Stimulated activated CD8-positive, alpha-beta memory T cell treated with anti-CD3 and anti-CD28 coated beads, Interleukin-12 subunit alpha, Interleukin-12 subunit beta, amount 100 ng/mL, for 4 hours (primary cell): Measurements from ENCODE around the gene OTX2.

ENCODE experiments used
- DNase-seq: peaks from one replicate; pipeline ENCODE4 v3.0.0-alpha.2; 2020; ENCODE audit warnings: low read depth

OTX2 gene

GRCh38 chr14:56810147-56810719 is at the start of gene OTX2:
TSS of gene OTX2 (minus strand) at chr14:56810479. CDS start at chr14:56805456, 5,023 bp downstream.
- DNase-seq = no peak

- DNase-seq = no peak
Observed at GRCh38 chr14:56858422-56858821, 48.1 kb upstream of the OTX2 start.

- no peak for DNase-seq
Observed at GRCh38 chr14:56857216-56857615, 46.9 kb upstream of the OTX2 start.

- no peak for DNase-seq
Observed at GRCh38 chr14:56855891-56856461, 45.7 kb upstream of the OTX2 start.

- no peak for DNase-seq
Observed at GRCh38 chr14:56854325-56854724, 44.0 kb upstream of the OTX2 start.

- no peak for DNase-seq
Observed at GRCh38 chr14:56846970-56847930, 37.0 kb upstream of the OTX2 start.

GRCh38 chr14:56844406-56845002 is 34.2 kb upstream of the OTX2 start:
- no peak for DNase-seq

- no peak for DNase-seq
Observed at GRCh38 chr14:56841611-56842010, 31.3 kb upstream of the OTX2 start.

- DNase-seq = no peak
Observed at GRCh38 chr14:56840221-56840620, 29.9 kb upstream of the OTX2 start.

GRCh38 chr14:56829151-56829550 is 18.9 kb upstream of the OTX2 start:
- DNase-seq = no peak

- no peak for DNase-seq
Observed at GRCh38 chr14:56826214-56826613, 15.9 kb upstream of the OTX2 start.

GRCh38 chr14:56821805-56822610 is 11.7 kb upstream of the OTX2 start:
- DNase-seq = no peak

GRCh38 chr14:56821177-56821576 is 10.9 kb upstream of the OTX2 start:
- no peak for DNase-seq

- no peak for DNase-seq
Observed at GRCh38 chr14:56817396-56817921, 7.2 kb upstream of the OTX2 start.

- no peak for DNase-seq
Observed at GRCh38 chr14:56816574-56817391, 6.5 kb upstream of the OTX2 start.

GRCh38 chr14:56815745-56816144 is 5.5 kb upstream of the OTX2 start:
- no peak for DNase-seq

- DNase-seq = no peak
Observed at GRCh38 chr14:56814969-56815700, 4.9 kb upstream of the OTX2 start.

GRCh38 chr14:56814519-56814959 is 4.3 kb upstream of the OTX2 start:
- no peak for DNase-seq

- DNase-seq = no peak
Observed at GRCh38 chr14:56813143-56813551, 2.9 kb upstream of the OTX2 start.
